ENCODE measurements around the gene PDE10A. TPM values are rescaled to one million over a fixed set of nuclear protein-coding genes. Genes with fewer than 3 reads are reported as not detected.
"Not testable (repeated sequence)": the region's sequence is repeated elsewhere in the genome, so short reads cannot be mapped to it uniquely, and the experiment has no call there.

The PDE10A gene
- polyA plus RNA-seq, 3 donors, result not detected

GRCh38 chr6:165508321-165508869 lies 154.6 kb downstream of the PDE10A start:
- WGBS (ENCODE audit: insufficient coverage), result no CpG with 5 or more reads among the region's 2 CpGs
- TF ChIP-seq CTCF (IDR thresholded peaks at IDR 0.05), result no peak
- no peaks in the 10 kb centered on the region for H3K79me2 ChIP-seq (ENCODE audit: insufficient read depth, low read length)
- Mint-ChIP-seq H3K27me3 (ENCODE audit: low read depth in 3 of 3) (no peaks in the 10 kb centered on the region), H3K36me3 (no peaks in the 10 kb centered on the region), H3K9me3 (peaks cover 0 to 5% (median 0%) of the 10 kb centered on the region in 7 donors), H3K4me1 (no peaks in the 10 kb centered on the region), H3K4me3 (no peak overlapping the region), H3K27ac (no peak overlapping the region)
- no peak overlapping the region for H2AFZ ChIP-seq (ENCODE audit: insufficient read depth, low read depth, low read length, poor library complexity, severe bottlenecking)
- no peaks in the 10 kb centered on the region for H4K20me1 ChIP-seq (ENCODE audit: insufficient read depth, low read length)
- H3K4me1 ChIP-seq (ENCODE audit: control insufficient read depth in 1 of 2, insufficient read depth in 2 of 2, low read length in 2 of 2), result no peaks in the 10 kb centered on the region
- H3K9me3 ChIP-seq (replicated peaks in 1 of 2; ENCODE audit: control insufficient read depth in 1 of 2, insufficient read depth in 1 of 2, low read length in 2 of 2), result no peaks in the 10 kb centered on the region
- intact Hi-C loops (cut with micrococcal nuclease), result no loop called here
- no peak for DNase-seq
- H3K36me3 ChIP-seq (replicated peaks in 1 of 2; ENCODE audit: control insufficient read depth in 1 of 2, insufficient read depth in 2 of 2, low read length in 2 of 2), result no peaks in the 10 kb centered on the region
- no peak overlapping the region for H3K4me3 ChIP-seq (replicated peaks in 1 of 3; ENCODE audit: low read depth in 2 of 3, low read length in 3 of 3)
- H3K4me2 ChIP-seq (replicated peaks; ENCODE audit: extremely low read depth, low read length, poor library complexity, severe bottlenecking), result no peak overlapping the region
- no peak overlapping the region for H3K9ac ChIP-seq (ENCODE audit: insufficient read depth, low read length, poor library complexity, severe bottlenecking)
- H3K27ac ChIP-seq (ENCODE audit: low read depth in 1 of 2, low read length in 2 of 2), result no peak overlapping the region
- H3K27me3 ChIP-seq (ENCODE audit: control insufficient read depth in 2 of 2, insufficient read depth in 2 of 2, low read length in 2 of 2), result no peaks in the 10 kb centered on the region

GRCh38 chr6:165506657-165507056 lies 156.4 kb downstream of the PDE10A start:
- Mint-ChIP-seq H3K4me1 (no peaks in the 10 kb centered on the region), H3K36me3 (no peaks in the 10 kb centered on the region), H3K4me3 (no peak overlapping the region), H3K27ac (no peak overlapping the region), H3K27me3 (ENCODE audit: low read depth in 3 of 3) (no peaks in the 10 kb centered on the region), H3K9me3 (peaks cover 0 to 5% (median 0%) of the 10 kb centered on the region in 7 donors)
- no peak overlapping the region for H3K27ac ChIP-seq (ENCODE audit: low read depth in 1 of 2, low read length in 2 of 2)
- no peaks in the 10 kb centered on the region for H4K20me1 ChIP-seq (ENCODE audit: insufficient read depth, low read length)
- no peaks in the 10 kb centered on the region for H3K36me3 ChIP-seq (replicated peaks in 1 of 2; ENCODE audit: control insufficient read depth in 1 of 2, insufficient read depth in 2 of 2, low read length in 2 of 2)
- intact Hi-C loops (cut with micrococcal nuclease), result no loop called here
- no peak overlapping the region for H3K9ac ChIP-seq (ENCODE audit: insufficient read depth, low read length, poor library complexity, severe bottlenecking)
- no peak for DNase-seq
- TF ChIP-seq CTCF (IDR thresholded peaks at IDR 0.05), result no peak
- H3K27me3 ChIP-seq (ENCODE audit: control insufficient read depth in 2 of 2, insufficient read depth in 2 of 2, low read length in 2 of 2), result no peaks in the 10 kb centered on the region
- no peaks in the 10 kb centered on the region for H3K4me1 ChIP-seq (ENCODE audit: control insufficient read depth in 1 of 2, insufficient read depth in 2 of 2, low read length in 2 of 2)
- no peaks in the 10 kb centered on the region for H3K9me3 ChIP-seq (replicated peaks in 1 of 2; ENCODE audit: control insufficient read depth in 1 of 2, insufficient read depth in 1 of 2, low read length in 2 of 2)
- H3K79me2 ChIP-seq (ENCODE audit: insufficient read depth, low read length), result no peaks in the 10 kb centered on the region
- H3K4me2 ChIP-seq (replicated peaks; ENCODE audit: extremely low read depth, low read length, poor library complexity, severe bottlenecking), result no peak overlapping the region
- no peak overlapping the region for H2AFZ ChIP-seq (ENCODE audit: insufficient read depth, low read depth, low read length, poor library complexity, severe bottlenecking)
- no peak overlapping the region for H3K4me3 ChIP-seq (replicated peaks in 1 of 3; ENCODE audit: low read depth in 2 of 3, low read length in 3 of 3)
- WGBS (ENCODE audit: insufficient coverage), result no CpG with 5 or more reads among the region's 2 CpGs

GRCh38 chr6:165500214-165500907 lies 162.7 kb downstream of the PDE10A start:
- DNase-seq; H3K4me3 Mint-ChIP-seq; H3K27ac Mint-ChIP-seq; H3K36me3 Mint-ChIP-seq; H3K79me2 ChIP-seq (ENCODE audit: insufficient read depth, low read length); H3K36me3 ChIP-seq (replicated peaks in 1 of 2; ENCODE audit: control insufficient read depth in 1 of 2, insufficient read depth in 2 of 2, low read length in 2 of 2); H3K9me3 Mint-ChIP-seq; H3K4me2 ChIP-seq (replicated peaks; ENCODE audit: extremely low read depth, low read length, poor library complexity, severe bottlenecking); H2AFZ ChIP-seq (ENCODE audit: insufficient read depth, low read depth, low read length, poor library complexity, severe bottlenecking); H3K4me3 ChIP-seq (replicated peaks in 1 of 3; ENCODE audit: low read depth in 2 of 3, low read length in 3 of 3); H3K4me1 ChIP-seq (ENCODE audit: control insufficient read depth in 1 of 2, insufficient read depth in 2 of 2, low read length in 2 of 2); H4K20me1 ChIP-seq (ENCODE audit: insufficient read depth, low read length); intact Hi-C loops (cut with micrococcal nuclease); H3K9me3 ChIP-seq (replicated peaks in 1 of 2; ENCODE audit: control insufficient read depth in 1 of 2, insufficient read depth in 1 of 2, low read length in 2 of 2); H3K27me3 ChIP-seq (ENCODE audit: control insufficient read depth in 2 of 2, insufficient read depth in 2 of 2, low read length in 2 of 2); H3K9ac ChIP-seq (ENCODE audit: insufficient read depth, low read length, poor library complexity, severe bottlenecking); H3K4me1 Mint-ChIP-seq; H3K27me3 Mint-ChIP-seq (ENCODE audit: low read depth in 3 of 3); H3K27ac ChIP-seq (ENCODE audit: low read depth in 1 of 2, low read length in 2 of 2): not testable (repeated sequence)
- 87% methylated on average over 3 of the region's 6 CpGs for WGBS (ENCODE audit: insufficient coverage)

Measured in CD14-positive monocyte (primary cell).